C4-2B (cell line): ENCODE data around the gene SDHAF2.
"Not testable (repeated sequence)": the region's sequence is repeated elsewhere in the genome, so short reads cannot be mapped to it uniquely, and the experiment has no call there.

ENCODE experiments used
- ZFX ChIP-seq: fragments of 450-650 bp; IDR thresholded peaks from 2 replicates; pipeline ENCODE4 v1.6.1; 2017
- TF ChIP-seq, protein P1 (sequence below): fragments of 450-650 bp; conservative IDR thresholded peaks from 2 replicates; pipeline ENCODE4 v1.5.1; 2017; ENCODE audit warnings: mild to moderate bottlenecking

DNA sequence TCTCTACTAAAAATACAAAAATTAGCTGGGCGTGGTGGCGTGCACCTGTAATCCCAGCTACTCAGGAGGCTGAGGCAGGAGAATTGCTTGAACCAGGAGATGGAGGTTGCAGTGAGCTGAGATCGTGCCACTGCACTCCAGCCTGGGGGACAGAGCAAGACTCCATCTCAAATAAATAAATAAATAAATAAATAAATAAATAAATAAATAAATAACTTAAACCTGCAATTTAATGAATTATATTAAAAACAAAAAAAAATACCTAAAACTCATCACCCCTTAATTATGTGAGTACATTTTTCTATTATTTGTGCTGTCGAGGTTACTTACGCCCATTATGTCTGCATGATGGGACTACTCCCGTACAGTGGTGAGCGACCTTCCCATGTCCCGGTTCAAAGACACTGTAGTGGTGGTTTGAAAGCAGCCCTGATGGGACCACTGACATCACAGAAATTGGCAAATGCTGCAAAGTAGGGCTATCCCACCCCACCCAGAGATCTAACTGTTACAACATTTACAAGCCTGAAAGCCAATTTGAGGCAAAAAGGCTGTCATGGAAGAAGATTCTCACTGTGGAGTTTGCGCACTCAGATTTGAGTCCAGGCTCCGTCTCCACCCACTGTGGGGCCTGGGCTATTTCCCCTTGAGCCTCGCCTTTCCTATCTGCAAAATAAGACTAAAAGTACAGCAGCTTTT, 49.6 kb downstream of the SDHAF2 start:
- TF ChIP-seq, protein P1, sequence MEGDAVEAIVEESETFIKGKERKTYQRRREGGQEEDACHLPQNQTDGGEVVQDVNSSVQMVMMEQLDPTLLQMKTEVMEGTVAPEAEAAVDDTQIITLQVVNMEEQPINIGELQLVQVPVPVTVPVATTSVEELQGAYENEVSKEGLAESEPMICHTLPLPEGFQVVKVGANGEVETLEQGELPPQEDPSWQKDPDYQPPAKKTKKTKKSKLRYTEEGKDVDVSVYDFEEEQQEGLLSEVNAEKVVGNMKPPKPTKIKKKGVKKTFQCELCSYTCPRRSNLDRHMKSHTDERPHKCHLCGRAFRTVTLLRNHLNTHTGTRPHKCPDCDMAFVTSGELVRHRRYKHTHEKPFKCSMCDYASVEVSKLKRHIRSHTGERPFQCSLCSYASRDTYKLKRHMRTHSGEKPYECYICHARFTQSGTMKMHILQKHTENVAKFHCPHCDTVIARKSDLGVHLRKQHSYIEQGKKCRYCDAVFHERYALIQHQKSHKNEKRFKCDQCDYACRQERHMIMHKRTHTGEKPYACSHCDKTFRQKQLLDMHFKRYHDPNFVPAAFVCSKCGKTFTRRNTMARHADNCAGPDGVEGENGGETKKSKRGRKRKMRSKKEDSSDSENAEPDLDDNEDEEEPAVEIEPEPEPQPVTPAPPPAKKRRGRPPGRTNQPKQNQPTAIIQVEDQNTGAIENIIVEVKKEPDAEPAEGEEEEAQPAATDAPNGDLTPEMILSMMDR = not testable (repeated sequence)
- not testable (repeated sequence) for TF ChIP-seq ZFX
